ENCODE results near the gene IL5RA.

DNA sequence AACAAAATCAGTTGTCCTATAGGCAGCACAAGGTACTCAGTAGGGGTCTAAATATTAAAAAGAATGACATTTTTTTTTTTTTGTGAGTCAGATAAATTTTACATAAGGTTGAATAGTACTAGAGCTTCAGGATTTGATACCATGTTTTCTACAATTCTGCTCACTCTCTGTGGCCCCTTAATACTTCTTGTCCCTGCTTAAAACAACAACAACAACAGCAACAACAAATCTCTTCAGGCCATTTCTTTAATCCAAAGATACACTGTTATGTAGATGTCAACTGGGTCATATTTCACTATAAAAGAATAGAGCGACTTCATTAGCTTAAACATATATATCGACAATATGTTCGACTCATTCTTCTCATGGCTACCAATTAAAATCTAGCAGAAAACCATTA, 3.0 kb downstream of the IL5RA start:
- no peak for TF ChIP-seq POLR2AphosphoS5 (IDR thresholded peaks at IDR 0.05; ENCODE audit: insufficient read depth in 1 of 2, low read depth in 1 of 2)
- TF ChIP-seq, protein P1, sequence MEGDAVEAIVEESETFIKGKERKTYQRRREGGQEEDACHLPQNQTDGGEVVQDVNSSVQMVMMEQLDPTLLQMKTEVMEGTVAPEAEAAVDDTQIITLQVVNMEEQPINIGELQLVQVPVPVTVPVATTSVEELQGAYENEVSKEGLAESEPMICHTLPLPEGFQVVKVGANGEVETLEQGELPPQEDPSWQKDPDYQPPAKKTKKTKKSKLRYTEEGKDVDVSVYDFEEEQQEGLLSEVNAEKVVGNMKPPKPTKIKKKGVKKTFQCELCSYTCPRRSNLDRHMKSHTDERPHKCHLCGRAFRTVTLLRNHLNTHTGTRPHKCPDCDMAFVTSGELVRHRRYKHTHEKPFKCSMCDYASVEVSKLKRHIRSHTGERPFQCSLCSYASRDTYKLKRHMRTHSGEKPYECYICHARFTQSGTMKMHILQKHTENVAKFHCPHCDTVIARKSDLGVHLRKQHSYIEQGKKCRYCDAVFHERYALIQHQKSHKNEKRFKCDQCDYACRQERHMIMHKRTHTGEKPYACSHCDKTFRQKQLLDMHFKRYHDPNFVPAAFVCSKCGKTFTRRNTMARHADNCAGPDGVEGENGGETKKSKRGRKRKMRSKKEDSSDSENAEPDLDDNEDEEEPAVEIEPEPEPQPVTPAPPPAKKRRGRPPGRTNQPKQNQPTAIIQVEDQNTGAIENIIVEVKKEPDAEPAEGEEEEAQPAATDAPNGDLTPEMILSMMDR (IDR thresholded peaks at IDR 0.05): no peak

All from vagina (tissue), 2 donors.